ENCODE results near the gene ARID3A.
"Not testable (repeated sequence)": the region's sequence is repeated elsewhere in the genome, so short reads cannot be mapped to it uniquely, and the experiment has no call there.

The ARID3A gene

GRCh38 chr19:891421-892200 lies 34.2 kb upstream of the ARID3A start:
- DNase-seq (ENCODE audit: low read depth in 2 of 2) = not testable (repeated sequence)

- DNase-seq (ENCODE audit: low read depth in 2 of 2) = no peak
Measured at GRCh38 chr19:892243-892893, 33.5 kb upstream of the ARID3A start.

- DNase-seq (ENCODE audit: low read depth in 2 of 2) = peak; percentile 74 to 83
Measured at GRCh38 chr19:892894-893689, 32.7 kb upstream of the ARID3A start, which contains the start of the genes MED16 and RNU6-9. Gene MED16 (minus strand): TSS chr19:893187. CDS start chr19:891131, 2,056 bp downstream. Gene RNU6-9 (plus strand): TSS chr19:893484.

GRCh38 chr19:896434-896833 lies 29.4 kb upstream of the ARID3A start:
- no peak for DNase-seq (ENCODE audit: low read depth in 2 of 2)

- no peak for DNase-seq (ENCODE audit: low read depth in 2 of 2)
Measured at GRCh38 chr19:896999-897398, 28.8 kb upstream of the ARID3A start.

GRCh38 chr19:897442-898039 lies 28.3 kb upstream of the ARID3A start:
- DNase-seq (ENCODE audit: low read depth in 2 of 2) = no peak

- DNase-seq (ENCODE audit: low read depth in 2 of 2) = no peak
Measured at GRCh38 chr19:898663-899062, 27.2 kb upstream of the ARID3A start.

- no peak for DNase-seq (ENCODE audit: low read depth in 2 of 2)
Measured at GRCh38 chr19:899336-900042, 26.3 kb upstream of the ARID3A start.

GRCh38 chr19:900043-900301 lies 25.9 kb upstream of the ARID3A start:
- no peak for DNase-seq (ENCODE audit: low read depth in 2 of 2)

- no peak for DNase-seq (ENCODE audit: low read depth in 2 of 2)
Measured at GRCh38 chr19:900302-901111, 25.3 kb upstream of the ARID3A start.

- no peak for DNase-seq (ENCODE audit: low read depth in 2 of 2)
Measured at GRCh38 chr19:901216-902092, 24.4 kb upstream of the ARID3A start.

GRCh38 chr19:902093-902370 lies 23.8 kb upstream of the ARID3A start:
- no peak for DNase-seq (ENCODE audit: low read depth in 2 of 2)

- no peak for DNase-seq (ENCODE audit: low read depth in 2 of 2)
Measured at GRCh38 chr19:902446-903226, 23.2 kb upstream of the ARID3A start.

- DNase-seq (ENCODE audit: low read depth in 2 of 2) = no peak
Measured at GRCh38 chr19:903266-903797, 22.5 kb upstream of the ARID3A start.

GRCh38 chr19:904545-904944 lies 21.3 kb upstream of the ARID3A start:
- DNase-seq (ENCODE audit: low read depth in 2 of 2) = no peak

- DNase-seq (ENCODE audit: low read depth in 2 of 2) = no peak
Measured at GRCh38 chr19:906480-906879, 19.4 kb upstream of the ARID3A start.

- DNase-seq (ENCODE audit: low read depth in 2 of 2) = no peak
Measured at GRCh38 chr19:907183-907853, 18.5 kb upstream of the ARID3A start.

All from activated CD8-positive, alpha-beta memory T cell treated with anti-CD3 and anti-CD28 coated beads for 4 hours (primary cell).